UCSD-AML1 (cell line): ENCODE data around the gene ABCC3.
A peak's percentile ranks its signal among the peaks of the same experiment; 100 is the strongest.

Experiments used
- DNase-seq: peaks from one replicate; lab custom pipeline; 2025; ENCODE audit not compliant: unreplicated experiment; lab: John Stamatoyannopoulos, UW

Gene ABCC3

GRCh38 chr17:50634224-50634914 is at the start of gene ABCC3:
TSS of gene ABCC3 (plus strand) at chr17:50634881. CDS start at chr17:50634937, 56 bp downstream.
- DNase-seq = no peak

GRCh38 chr17:50585346-50585745 is 49.3 kb upstream of the ABCC3 start:
- no peak for DNase-seq

- no peak for DNase-seq
These were observed 48.8 kb upstream of the ABCC3 start for GRCh38 chr17:50585891-50586290.

- no peak for DNase-seq
These were observed 48.0 kb upstream of the ABCC3 start for GRCh38 chr17:50586421-50587247.

- DNase-seq = no peak
These were observed 47.1 kb upstream of the ABCC3 start for GRCh38 chr17:50587571-50587970.

GRCh38 chr17:50588391-50589049 is 46.2 kb upstream of the ABCC3 start:
- DNase-seq = no peak

GRCh38 chr17:50589095-50589705 is 45.5 kb upstream of the ABCC3 start:
- no peak for DNase-seq

- no peak for DNase-seq
These were observed 43.5 kb upstream of the ABCC3 start for GRCh38 chr17:50590946-50591737.

- no peak for DNase-seq
These were observed 41.4 kb upstream of the ABCC3 start for GRCh38 chr17:50593321-50593720.

- no peak for DNase-seq
These were observed 40.4 kb upstream of the ABCC3 start for GRCh38 chr17:50594128-50594823.

- no peak for DNase-seq
These were observed 39.8 kb upstream of the ABCC3 start for GRCh38 chr17:50594892-50595291.

GRCh38 chr17:50596191-50597037 is 38.3 kb upstream of the ABCC3 start:
- DNase-seq = no peak

- no peak for DNase-seq
These were observed 36.2 kb upstream of the ABCC3 start for GRCh38 chr17:50598487-50598886.

- no peak for DNase-seq
These were observed 35.1 kb upstream of the ABCC3 start for GRCh38 chr17:50599606-50600005.

- no peak for DNase-seq
These were observed 32.8 kb upstream of the ABCC3 start for GRCh38 chr17:50601823-50602375.

- no peak for DNase-seq
These were observed 31.8 kb upstream of the ABCC3 start for GRCh38 chr17:50602836-50603235.

- no peak for DNase-seq
These were observed 31.3 kb upstream of the ABCC3 start for GRCh38 chr17:50603340-50603739.

- DNase-seq = peak; percentile 38
These were observed 30.2 kb upstream of the ABCC3 start for GRCh38 chr17:50604513-50604912.

GRCh38 chr17:50605429-50605828 is 29.3 kb upstream of the ABCC3 start:
- DNase-seq = no peak
